ENCODE measurements around the gene ADGRA3.
"Not testable (repeated sequence)": the region's sequence is repeated elsewhere in the genome, so short reads cannot be mapped to it uniquely, and the experiment has no call there.

Gene ADGRA3

GRCh38 chr4:22385611-22386011 is 130.3 kb downstream of the ADGRA3 start (continued):
- TF ChIP-seq ZBTB44 (tag by site-specific recombination; IDR thresholded peaks at IDR 0.05) (no peak), ZNF521 (tag by site-specific recombination; IDR thresholded peaks at IDR 0.05) (no peak), ZNF596 (tag by site-specific recombination; IDR thresholded peaks at IDR 0.05) (no peak), ZFP41 (tag by site-specific recombination; IDR thresholded peaks at IDR 0.05; ENCODE audit: borderline replicate concordance) (no peak), ZNF645 (tag by site-specific recombination; IDR thresholded peaks at IDR 0.05) (no peak), ZNF530 (tag by site-specific recombination; IDR thresholded peaks at IDR 0.05; ENCODE audit: low read depth) (no peak), ZNF140 (tag by site-specific recombination; IDR thresholded peaks at IDR 0.05) (no peak)

DNA sequence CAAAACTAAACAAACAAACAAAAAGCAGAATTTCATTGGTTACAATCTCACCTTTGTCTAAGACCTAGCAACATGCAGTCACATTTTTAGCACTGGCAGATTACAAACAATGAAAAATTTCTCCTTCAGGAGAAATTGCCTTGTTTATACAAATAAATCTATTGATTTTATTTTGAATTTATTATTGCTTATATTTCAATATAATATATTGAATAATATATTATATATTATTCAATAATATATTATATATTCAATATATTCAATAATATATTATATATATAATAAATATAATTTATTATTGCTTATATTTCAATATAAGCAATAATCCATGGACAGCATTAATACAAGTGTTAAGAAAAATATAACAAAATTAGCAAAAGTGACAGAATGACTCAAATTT is 131.7 kb downstream of the ADGRA3 start:
- TF ChIP-seq ZNF18 (tag by site-specific recombination; IDR thresholded peaks at IDR 0.05) (no peak), ZNF169 (tag by site-specific recombination; IDR thresholded peaks at IDR 0.05) (no peak), ZNF239 (tag by site-specific recombination; IDR thresholded peaks at IDR 0.05) (no peak), ZBTB17 (tag by site-specific recombination; IDR thresholded peaks at IDR 0.05) (no peak), YY2 (tag by site-specific recombination; IDR thresholded peaks at IDR 0.05) (no peak)
- TF ChIP-seq, protein P1, sequence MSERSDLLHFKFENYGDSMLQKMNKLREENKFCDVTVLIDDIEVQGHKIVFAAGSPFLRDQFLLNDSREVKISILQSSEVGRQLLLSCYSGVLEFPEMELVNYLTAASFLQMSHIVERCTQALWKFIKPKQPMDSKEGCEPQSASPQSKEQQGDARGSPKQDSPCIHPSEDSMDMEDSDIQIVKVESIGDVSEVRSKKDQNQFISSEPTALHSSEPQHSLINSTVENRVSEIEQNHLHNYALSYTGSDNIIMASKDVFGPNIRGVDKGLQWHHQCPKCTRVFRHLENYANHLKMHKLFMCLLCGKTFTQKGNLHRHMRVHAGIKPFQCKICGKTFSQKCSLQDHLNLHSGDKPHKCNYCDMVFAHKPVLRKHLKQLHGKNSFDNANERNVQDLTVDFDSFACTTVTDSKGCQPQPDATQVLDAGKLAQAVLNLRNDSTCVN (tag by site-specific recombination; optimal IDR thresholded peaks at IDR 0.05), result no peak
- Histone ChIP-seq H3K27ac (ENCODE audit: extremely low read depth, low read depth, low read length) (no peak overlapping the region), H3K4me3 (ENCODE audit: low read depth, low read length) (no peak overlapping the region), H3K36me3 (ENCODE audit: control insufficient read depth in 2 of 2, insufficient read depth in 1 of 2, low read length in 2 of 2) (peaks cover 0 to 17% of the 10 kb centered on the region in 2 experiments; a peak in 1 of 3 replicates), H3K9me3 (ENCODE audit: control insufficient read depth, insufficient read depth, low read depth, low read length) (no peaks in the 10 kb centered on the region), H3K4me1 (ENCODE audit: control insufficient read depth, insufficient read depth, low read length) (no peaks in the 10 kb centered on the region)
- ChIA-PET CTCF (interaction anchor here (0.7 kb wide), 1 partner anchor 277 kb away, joined by 4 read pairs; no protein-coding TSS in a partner anchor), POLR2A (no interaction called here)

DNA sequence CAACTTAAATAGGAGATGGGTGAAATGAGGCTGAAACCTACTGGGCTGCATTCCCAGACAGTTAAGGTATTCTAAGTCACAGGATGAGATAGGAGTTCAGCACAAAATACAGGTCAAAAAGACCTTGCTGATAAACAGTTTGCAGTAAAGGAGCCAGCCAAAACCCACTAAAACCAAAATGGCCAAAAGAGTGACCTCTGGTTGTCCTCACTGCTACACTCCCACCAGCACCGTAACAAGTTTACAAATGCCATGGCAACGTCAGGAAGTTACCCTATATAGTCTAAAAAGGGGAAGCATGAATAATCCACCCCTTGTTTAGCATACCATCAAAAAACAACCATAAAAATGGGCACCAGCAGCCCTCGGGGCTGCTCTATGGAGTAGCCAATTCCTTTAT is 133.7 kb downstream of the ADGRA3 start:
- POLR2A ChIA-PET; H3K9me3 ChIP-seq (ENCODE audit: control insufficient read depth, insufficient read depth, low read depth, low read length); H3K36me3 ChIP-seq (ENCODE audit: control insufficient read depth in 2 of 2, insufficient read depth in 1 of 2, low read length in 2 of 2); H3K4me1 ChIP-seq (ENCODE audit: control insufficient read depth, insufficient read depth, low read length); CTCF ChIA-PET; H3K4me3 ChIP-seq (ENCODE audit: low read depth, low read length); H3K27ac ChIP-seq (ENCODE audit: extremely low read depth, low read depth, low read length): not testable (repeated sequence)

GRCh38 chr4:22372986-22373385 is 142.9 kb downstream of the ADGRA3 start:
- Histone ChIP-seq H3K36me3 (ENCODE audit: control insufficient read depth in 2 of 2, insufficient read depth in 1 of 2, low read length in 2 of 2) (no peaks in the 10 kb centered on the region), H3K4me1 (ENCODE audit: control insufficient read depth, insufficient read depth, low read length) (no peaks in the 10 kb centered on the region), H3K9me3 (ENCODE audit: control insufficient read depth, insufficient read depth, low read depth, low read length) (no peaks in the 10 kb centered on the region), H3K27ac (ENCODE audit: extremely low read depth, low read depth, low read length) (no peak overlapping the region), H3K4me3 (ENCODE audit: low read depth, low read length) (no peak overlapping the region)
- POLR2A ChIA-PET, result no interaction called here
- CTCF ChIA-PET, result interaction anchor here (1.1 kb wide), 1 partner anchor 16 kb away, joined by 3 read pairs; no protein-coding TSS in a partner anchor
- TF ChIP-seq ZNF112 (tag by site-specific recombination; IDR thresholded peaks at IDR 0.05), result no peak
- TF ChIP-seq ZNF26 (tag by site-specific recombination; IDR thresholded peaks at IDR 0.05), result no peak
- no peak for TF ChIP-seq ZNF140 (tag by site-specific recombination; IDR thresholded peaks at IDR 0.05)
- TF ChIP-seq KLF10 (tag by site-specific recombination; IDR thresholded peaks at IDR 0.05), result no peak
- TF ChIP-seq ZNF768 (tag by site-specific recombination; IDR thresholded peaks at IDR 0.05), result no peak
- TF ChIP-seq, protein P2, sequence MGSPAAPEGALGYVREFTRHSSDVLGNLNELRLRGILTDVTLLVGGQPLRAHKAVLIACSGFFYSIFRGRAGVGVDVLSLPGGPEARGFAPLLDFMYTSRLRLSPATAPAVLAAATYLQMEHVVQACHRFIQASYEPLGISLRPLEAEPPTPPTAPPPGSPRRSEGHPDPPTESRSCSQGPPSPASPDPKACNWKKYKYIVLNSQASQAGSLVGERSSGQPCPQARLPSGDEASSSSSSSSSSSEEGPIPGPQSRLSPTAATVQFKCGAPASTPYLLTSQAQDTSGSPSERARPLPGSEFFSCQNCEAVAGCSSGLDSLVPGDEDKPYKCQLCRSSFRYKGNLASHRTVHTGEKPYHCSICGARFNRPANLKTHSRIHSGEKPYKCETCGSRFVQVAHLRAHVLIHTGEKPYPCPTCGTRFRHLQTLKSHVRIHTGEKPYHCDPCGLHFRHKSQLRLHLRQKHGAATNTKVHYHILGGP (tag by site-specific recombination; IDR thresholded peaks at IDR 0.05), result no peak
- TF ChIP-seq ZFP41 (tag by site-specific recombination; IDR thresholded peaks at IDR 0.05; ENCODE audit: borderline replicate concordance), result no peak
- TF ChIP-seq ZNF544 (tag by site-specific recombination; IDR thresholded peaks at IDR 0.05), result no peak
- TF ChIP-seq ZNF18 (tag by site-specific recombination; IDR thresholded peaks at IDR 0.05), result no peak
- TF ChIP-seq ZNF555 (tag by site-specific recombination; conservative IDR thresholded peaks at IDR 0.05), result no peak

Data from HEK293 (cell line).